ENCODE measurements around the gene CHST11.

The CHST11 gene

DNA sequence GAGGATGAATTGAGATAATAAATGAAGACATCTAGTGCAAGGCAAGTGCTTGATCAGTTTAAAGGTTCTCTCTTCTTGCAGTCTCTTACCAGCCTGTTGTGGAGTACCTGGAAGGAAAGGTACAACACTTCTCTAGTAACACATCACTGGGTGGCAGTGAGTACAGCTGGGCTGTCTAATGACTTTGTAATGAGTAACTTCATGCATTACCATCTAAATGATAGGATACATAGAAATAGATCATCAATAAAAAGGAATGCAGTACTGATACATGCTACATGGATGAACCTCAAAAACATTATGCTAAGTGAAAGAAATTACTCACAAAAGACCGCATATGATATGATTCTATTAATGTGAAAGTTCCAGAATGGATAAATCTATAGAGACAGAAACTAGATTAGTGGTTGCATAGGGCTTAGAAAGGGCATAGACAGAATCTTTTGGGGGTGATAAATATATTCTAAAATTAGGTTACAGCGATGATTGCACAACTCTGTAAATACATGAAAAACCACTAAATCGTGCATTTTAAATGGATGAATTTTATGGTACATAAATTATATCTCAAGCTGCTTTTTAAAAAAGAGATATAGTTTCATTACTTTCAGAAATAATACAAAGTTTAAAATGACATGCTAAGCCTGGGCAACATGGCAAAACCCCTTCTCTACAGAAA is 224.4 kb downstream of the CHST11 start:
- DNase-seq: no peak

DNA sequence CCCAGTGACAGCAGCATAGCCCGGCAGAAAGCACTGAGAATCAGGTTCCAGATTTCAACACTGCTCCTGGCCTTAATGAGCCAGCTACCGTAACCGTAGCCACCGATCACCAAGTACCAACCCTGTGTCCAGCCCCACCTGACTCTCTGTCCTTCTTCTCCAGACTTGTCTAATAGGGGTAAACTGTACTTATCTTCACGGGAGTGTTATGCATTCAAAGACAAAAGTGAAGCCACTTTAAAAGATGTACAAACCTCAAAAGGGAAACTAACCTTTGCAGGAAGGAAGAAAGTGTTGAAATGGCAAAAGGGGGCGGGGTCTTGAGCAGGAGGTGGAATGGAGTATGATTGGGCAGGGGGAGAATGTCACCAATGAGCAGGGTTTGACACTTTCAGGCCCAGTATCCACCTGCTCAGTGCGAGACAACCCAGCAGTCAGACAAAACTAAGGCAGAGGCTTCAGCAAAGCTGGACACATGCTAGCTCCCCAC is 226.1 kb downstream of the CHST11 start:
- no peak for DNase-seq

- no peak for DNase-seq
These were observed 227.2 kb downstream of the CHST11 start for GRCh38 chr12:104683831-104684503.

- no peak for DNase-seq
These were observed 228.1 kb downstream of the CHST11 start for GRCh38 chr12:104684884-104685283.

DNA sequence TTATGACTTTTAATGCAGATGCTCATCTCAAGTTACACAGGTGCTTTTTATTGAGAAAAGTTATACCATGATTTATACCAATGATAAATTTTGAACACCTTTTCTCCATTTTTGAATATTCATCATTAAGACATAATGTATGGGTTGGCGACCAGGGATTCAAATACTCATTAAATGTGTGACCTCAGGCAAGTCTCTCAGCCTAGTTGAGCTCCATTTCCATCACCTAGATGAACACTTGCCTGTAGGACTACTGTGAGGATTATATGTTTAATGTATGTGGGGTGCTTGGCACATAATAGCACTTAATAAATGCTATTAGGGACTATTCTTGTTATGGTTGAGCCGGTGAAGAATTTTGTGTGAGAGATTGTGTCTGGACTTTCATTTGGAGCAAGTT is 228.6 kb downstream of the CHST11 start:
- DNase-seq: no peak

DNA sequence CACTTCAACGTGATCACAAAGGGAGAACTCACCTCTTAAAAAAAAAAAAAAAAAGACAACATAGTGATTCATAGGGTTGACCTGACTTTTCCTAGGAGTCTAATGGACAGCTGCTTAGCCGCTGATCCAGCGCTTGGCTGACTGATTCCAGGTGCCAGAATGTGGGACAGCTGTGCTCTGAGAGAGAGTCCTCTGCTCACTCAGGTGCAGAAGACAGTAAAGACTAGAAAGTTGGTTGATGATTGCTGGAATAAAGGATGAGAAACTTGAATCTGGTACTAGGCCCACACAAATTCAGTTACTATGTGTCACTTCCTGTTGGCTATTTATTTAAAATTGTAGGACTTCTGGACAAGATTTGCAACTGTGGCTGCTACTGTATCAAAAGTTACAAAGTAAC is 229.4 kb downstream of the CHST11 start:
- DNase-seq: peak; percentile 9 to 13

DNA sequence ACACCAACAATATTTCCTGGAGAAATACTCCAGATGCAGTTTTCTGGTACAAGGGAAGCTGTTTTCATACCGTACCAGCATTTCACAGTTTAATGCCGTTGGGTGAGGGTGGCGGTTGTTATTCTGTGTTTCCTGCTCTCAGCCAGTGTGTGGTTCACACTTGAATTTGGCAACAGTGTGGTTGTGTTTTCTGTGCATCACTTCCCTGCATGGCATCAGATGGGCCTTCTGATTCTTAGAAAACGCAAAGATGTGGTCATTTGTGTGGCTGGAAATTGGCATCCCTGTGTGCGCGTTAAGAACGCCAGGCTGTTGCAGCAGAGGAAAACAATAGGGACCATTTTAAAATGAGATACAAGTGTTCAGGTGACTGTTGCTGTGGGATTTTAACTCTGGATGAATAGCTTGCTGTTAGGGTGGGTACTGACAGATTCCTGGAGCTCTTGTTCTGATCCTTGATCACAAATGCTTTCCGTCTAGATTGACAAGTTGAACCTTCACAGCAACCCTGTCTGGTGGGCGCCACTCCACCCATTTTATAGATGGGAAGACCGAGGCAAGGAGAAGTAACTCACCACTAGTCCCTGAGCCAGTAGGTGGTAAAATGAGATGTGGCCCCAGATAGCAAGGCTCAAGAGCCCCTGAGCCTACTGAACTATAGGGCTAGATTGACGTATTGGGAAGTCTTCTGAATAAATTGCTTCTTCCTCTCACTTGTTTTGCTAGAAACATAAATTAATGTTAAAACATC is 231.2 kb downstream of the CHST11 start:
- no peak for DNase-seq

- no peak for DNase-seq
These were observed 232.9 kb downstream of the CHST11 start for GRCh38 chr12:104689635-104690034.

DNA sequence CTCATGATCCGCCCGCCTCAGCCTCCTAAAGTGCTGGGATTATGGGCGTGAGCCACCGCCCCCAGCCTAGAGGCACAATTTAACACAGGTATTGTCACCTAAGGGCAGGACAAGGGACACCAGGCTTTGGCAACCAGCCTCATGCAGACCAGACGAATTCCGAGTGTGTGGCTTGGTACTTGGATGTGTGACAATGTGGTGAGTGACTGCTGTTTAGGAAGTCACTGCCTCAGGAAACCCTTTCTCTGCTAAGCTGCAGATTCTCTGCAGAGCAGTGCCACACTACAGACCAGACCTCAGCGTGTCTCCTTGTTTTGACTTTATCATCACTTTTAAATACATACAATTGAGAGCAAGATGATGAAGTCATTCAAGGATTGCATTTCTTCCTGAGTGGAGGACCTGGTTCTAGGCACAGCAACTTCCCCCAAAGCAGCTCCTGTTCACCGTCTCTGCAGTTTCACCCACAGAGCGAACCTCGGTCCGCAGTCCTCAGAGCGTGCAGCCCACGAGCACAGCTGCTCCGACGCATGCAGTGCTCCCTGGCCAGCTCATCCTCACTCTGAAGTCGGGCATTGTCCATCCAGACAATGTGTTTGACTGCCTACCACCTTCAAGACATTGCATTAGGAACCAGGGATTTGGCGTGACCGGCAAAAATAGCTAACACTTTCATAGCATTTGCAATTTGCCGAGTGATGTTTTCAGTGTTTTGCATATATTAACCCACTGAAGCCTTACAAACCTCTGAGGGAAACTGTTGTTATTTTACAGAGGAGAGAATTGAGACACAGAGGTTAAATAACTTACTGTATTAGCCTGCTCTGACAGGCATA is 235.2 kb downstream of the CHST11 start:
- no peak for DNase-seq

DNA sequence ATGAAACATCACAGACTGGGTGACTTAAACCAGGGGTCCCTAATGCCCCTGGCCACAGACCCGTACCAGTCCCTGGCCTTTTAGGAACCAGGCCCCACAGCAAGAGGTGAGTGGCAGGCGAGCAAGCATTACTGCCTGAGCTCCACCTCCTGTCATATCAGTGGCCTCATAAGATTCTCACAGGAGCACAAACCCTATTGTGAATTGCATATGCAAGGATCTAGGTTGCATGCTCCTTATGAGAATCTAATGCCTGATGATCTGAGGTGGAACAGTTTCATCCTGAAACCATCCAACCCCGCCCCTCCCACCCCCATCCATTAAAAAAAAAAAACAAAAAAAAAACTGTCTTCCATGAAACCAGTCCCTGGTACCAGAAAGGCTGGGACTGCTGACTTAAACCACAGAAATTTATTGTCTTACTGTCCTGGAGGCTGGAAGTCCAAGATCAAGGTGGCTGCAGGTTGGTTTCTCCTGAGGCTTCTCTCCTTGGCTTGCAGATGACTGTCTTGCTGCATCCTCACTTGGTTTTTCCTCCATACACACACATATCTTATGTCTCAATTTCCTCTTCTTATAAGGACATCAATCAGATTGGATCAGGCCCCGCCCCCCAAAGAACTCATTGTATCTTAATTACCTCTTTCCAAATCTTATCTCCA is 235.9 kb downstream of the CHST11 start:
- no peak for DNase-seq

GRCh38 chr12:104693493-104693892 is 236.7 kb downstream of the CHST11 start:
- no peak for DNase-seq

DNA sequence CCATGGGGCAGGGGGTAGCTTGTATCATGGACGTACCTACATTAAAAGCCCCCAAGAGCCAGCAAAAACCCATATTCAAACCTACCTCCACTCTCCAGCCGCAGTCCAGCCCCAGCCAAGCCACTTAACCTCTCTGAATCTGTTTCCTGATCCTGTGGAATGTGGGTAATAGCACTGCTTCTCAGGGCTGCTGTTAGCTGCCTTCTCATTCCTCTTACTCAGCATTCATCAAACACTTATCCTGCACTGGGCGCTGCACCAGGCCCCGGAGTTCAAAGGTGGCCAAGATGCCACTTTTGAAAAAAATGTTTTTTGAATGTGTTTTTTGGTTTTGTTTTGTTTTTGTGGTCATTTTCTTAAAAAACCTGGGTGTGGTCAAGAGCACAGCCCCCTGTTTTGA is 237.4 kb downstream of the CHST11 start:
- DNase-seq: no peak

GRCh38 chr12:104694711-104695110 is 238.0 kb downstream of the CHST11 start:
- no peak for DNase-seq

GRCh38 chr12:104695453-104696148 is 238.9 kb downstream of the CHST11 start:
- peak in 1 of 2 experiments; percentile 9 for DNase-seq

- no peak for DNase-seq
These were observed 240.4 kb downstream of the CHST11 start for GRCh38 chr12:104697186-104697585.

DNA sequence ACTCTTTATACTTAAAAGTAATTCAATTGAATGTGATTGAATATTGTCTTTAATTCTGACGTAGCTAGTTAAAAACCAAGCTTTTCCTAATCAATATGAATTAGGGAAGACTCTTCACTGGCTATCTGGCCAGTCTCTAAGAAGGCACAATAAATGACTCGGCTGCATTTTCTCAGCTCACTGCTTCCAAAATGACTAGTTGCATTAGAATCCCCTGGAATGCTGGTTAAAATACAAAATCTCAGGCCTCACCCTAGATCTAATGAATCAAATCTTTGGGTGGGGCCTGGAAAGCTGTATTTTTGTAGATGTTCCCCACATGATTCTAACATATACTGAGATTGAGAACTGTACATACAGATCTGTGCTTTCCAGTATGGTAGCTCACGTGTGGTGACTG is 242.1 kb downstream of the CHST11 start:
- no peak for DNase-seq

- DNase-seq: no peak
These were observed 242.9 kb downstream of the CHST11 start for GRCh38 chr12:104699489-104700190.

GRCh38 chr12:104700324-104700723 is 243.6 kb downstream of the CHST11 start:
- no peak for DNase-seq

DNA sequence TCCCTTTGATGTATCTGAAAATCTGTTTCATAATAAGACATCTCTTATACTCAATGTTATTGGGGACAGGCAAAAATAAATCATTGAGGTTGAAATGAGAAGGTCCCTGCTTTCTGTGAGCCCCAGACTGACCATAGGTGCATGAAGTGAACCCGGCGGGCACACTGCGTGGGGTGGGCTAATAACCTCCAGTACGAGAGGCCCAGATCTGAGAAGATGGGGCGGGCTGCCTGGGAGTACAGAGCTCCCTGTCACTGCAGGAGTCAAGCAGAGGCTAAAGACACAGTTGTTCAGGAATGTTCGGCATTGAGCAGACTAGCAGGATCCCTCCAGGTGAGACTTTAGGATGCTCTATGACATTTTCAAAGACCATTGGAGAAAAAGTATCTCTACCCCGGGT is 244.6 kb downstream of the CHST11 start:
- no peak for DNase-seq

GRCh38 chr12:104701756-104702155 is 245.0 kb downstream of the CHST11 start:
- no peak for DNase-seq

DNA sequence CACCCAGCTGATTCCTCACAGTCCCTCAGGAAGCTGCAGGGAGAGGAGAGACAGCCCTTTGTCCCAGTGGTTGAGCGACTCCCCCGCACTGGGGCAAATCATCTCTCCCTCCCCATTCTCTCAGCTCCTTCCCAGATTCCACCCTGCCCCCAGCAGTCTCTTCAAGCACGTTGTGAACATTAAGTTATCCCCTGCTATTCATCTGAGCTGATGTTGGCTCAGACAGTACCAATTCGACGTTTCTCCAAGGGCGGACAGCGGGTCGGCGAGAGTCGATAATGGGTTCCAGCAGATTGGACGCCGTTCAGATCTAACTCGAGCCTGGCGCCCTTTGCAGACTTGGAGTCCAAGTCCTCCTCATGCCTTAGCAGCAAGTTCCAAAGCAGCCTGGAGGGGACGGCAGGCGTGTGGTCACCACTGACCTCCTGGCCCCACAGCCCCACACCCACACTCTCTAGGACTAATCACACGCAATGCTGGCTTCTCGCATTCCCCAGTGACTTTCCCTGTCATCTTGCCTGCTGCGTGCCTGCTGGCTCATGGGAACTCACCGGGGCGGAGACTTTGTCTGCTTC is 245.9 kb downstream of the CHST11 start:
- DNase-seq: no peak

Measured in SHP77 (cell line).